Prostate gland (tissue), 2 donors: Measurements from ENCODE around the gene NEK9.

ENCODE experiments used
- CTCF ChIP-seq, 4 experiments: fragments of 200-600 bp in 2 of 4; fragments of 450-650 bp in 2 of 4; sonication (generic) in 2 of 4; IDR thresholded peaks; 1 replicate in 3 of 4; 2 replicates in 1 of 4; pipeline ENCODE4 v1.5.1; 2016 to 2019; ENCODE audit warnings: antibody characterized with exemption in 4 of 4, mild to moderate bottlenecking in 2 of 4, moderate library complexity in 2 of 4
- POLR2A ChIP-seq: fragments of 450-650 bp; IDR thresholded peaks from one replicate; pipeline ENCODE4 v1.6.1; 2016; ENCODE audit warnings: antibody characterized with exemption, mild to moderate bottlenecking

- no peak for TF ChIP-seq CTCF (IDR thresholded peaks at IDR 0.05)
- no peak for TF ChIP-seq POLR2A
Measured at GRCh38 chr14:75143761-75144527, 17.1 kb upstream of the NEK9 start.
